HepG2 (cell line): ENCODE results near the gene SRC. TPM values are rescaled to one million over a fixed set of nuclear protein-coding genes. Genes with fewer than 3 reads are reported as not detected.

ENCODE experiments used
- ADNP ChIP-seq: sonication (generic); formaldehyde crosslinking; IDR thresholded peaks from 2 replicates; pipeline ENCODE4 v1.4.0; 2020; ENCODE audit warnings: missing genetic modification reagents
- ARNT ChIP-seq: fragments of 450-650 bp; IDR thresholded peaks from 2 replicates; pipeline ENCODE4 v1.6.1; 2017
- MIXL1 ChIP-seq: IDR thresholded peaks from 2 replicates; pipeline ENCODE4 v1.6.1; 2016
- MTA3 ChIP-seq: sonication (generic); formaldehyde crosslinking; IDR thresholded peaks from 2 replicates; pipeline ENCODE4 v1.4.0; 2020; ENCODE audit warnings: missing genetic modification reagents
- PREB ChIP-seq: sonication (generic); formaldehyde crosslinking; IDR thresholded peaks from 2 replicates; pipeline ENCODE4 v1.4.0; 2020; ENCODE audit warnings: missing genetic modification reagents
- PTBP1 ChIP-seq: fragments of 200-400 bp; formaldehyde crosslinking; IDR thresholded peaks from 2 replicates; pipeline ENCODE4 v1.6.1; 2018; ENCODE audit warnings: low read length, low read depth; ENCODE audit not compliant: poor library complexity, severe bottlenecking
- RXRB ChIP-seq: IDR thresholded peaks from 2 replicates; pipeline ENCODE4 v1.6.1; 2016; ENCODE audit warnings: borderline replicate concordance, missing genetic modification reagents, missing compliant biosample characterization
- SOX5 ChIP-seq: IDR thresholded peaks from 2 replicates; pipeline ENCODE4 v1.6.1; 2016; ENCODE audit warnings: borderline replicate concordance
- STAG1 ChIP-seq: sonication (generic); formaldehyde crosslinking; IDR thresholded peaks from 2 replicates; pipeline ENCODE4 v1.4.0; 2020; ENCODE audit warnings: missing genetic modification reagents
- XRCC5 ChIP-seq: fragments of 200-400 bp; formaldehyde crosslinking; optimal IDR thresholded peaks from 2 replicates; pipeline ENCODE3; 2017; ENCODE audit warnings: mild to moderate bottlenecking, low read length
- ZBTB21 ChIP-seq: sonication (generic); formaldehyde crosslinking; IDR thresholded peaks from 2 replicates; pipeline ENCODE4 v1.4.0; 2020; ENCODE audit warnings: missing genetic modification reagents
- ZNF367 ChIP-seq: sonication (generic); formaldehyde crosslinking; IDR thresholded peaks from 2 replicates; pipeline ENCODE4 v1.4.0; 2020; ENCODE audit warnings: missing genetic modification reagents, borderline replicate concordance
- ZNF674 ChIP-seq: sonication (generic); formaldehyde crosslinking; IDR thresholded peaks from 2 replicates; pipeline ENCODE4 v1.5.0; 2020; ENCODE audit warnings: low read depth, mild to moderate bottlenecking, missing genetic modification reagents
- ZNF781 ChIP-seq: sonication (generic); formaldehyde crosslinking; IDR thresholded peaks from 2 replicates; pipeline ENCODE4 v1.5.1; 2020; ENCODE audit warnings: borderline replicate concordance, mild to moderate bottlenecking, missing genetic modification reagents; ENCODE audit errors: not compliant biosample characterization
- ZNF816 ChIP-seq: sonication (generic); formaldehyde crosslinking; IDR thresholded peaks from 2 replicates; pipeline ENCODE4 v1.8.0; 2022; ENCODE audit warnings: missing genetic modification reagents, mild to moderate bottlenecking, borderline replicate concordance
- ZNF891 ChIP-seq: sonication (generic); formaldehyde crosslinking; IDR thresholded peaks from 2 replicates; pipeline ENCODE4 v1.5.0; 2020; ENCODE audit warnings: mild to moderate bottlenecking, missing genetic modification reagents
- polyA plus RNA-seq, 8 experiments: library from polyadenylated mRNA; depleted of rRNA in 3 of 8; stranded (reverse) in 7 of 8; unstranded in 1 of 8; fragments of >200 nt; fragmentation: Illumina TruSeq in 4 of 8; extraction: Trizol in 4 of 8; gene quantifications; 2 replicates each; pipeline versions ENCODE4 v1.2.1 to v1.2.3, GENCODE V29; 2011 to 2016; ENCODE audit warnings: low read depth in 4 of 8, missing spikeins in 1 of 8, mixed read lengths in 1 of 8; ENCODE audit not compliant: insufficient read depth in 1 of 8
- total RNA-seq, 5 experiments: library from RNA; depleted of rRNA; stranded (reverse); fragments of >200 nt; fragmentation: Illumina TruSeq; extraction: Trizol; gene quantifications; 2 replicates each; pipeline ENCODE4 v1.2.3, GENCODE V29; 2016; ENCODE audit warnings: low read depth in 1 of 5
- TF ChIP-seq, protein P1 (sequence below): sonication (generic); formaldehyde crosslinking; conservative IDR thresholded peaks from 2 replicates; pipeline ENCODE4 v1.4.0; 2020; ENCODE audit warnings: mild to moderate bottlenecking, missing genetic modification reagents, moderate library complexity
- TF ChIP-seq, protein P2 (sequence below): IDR thresholded peaks from 2 replicates; pipeline ENCODE4 v1.6.1; 2016; ENCODE audit warnings: mild to moderate bottlenecking, missing biosample characterization, missing genetic modification reagents

The SRC gene
- total and polyA plus RNA-seq, 2 of the 13 experiments (the other 11 are each of a cell fraction or from before 2014, with no cell fraction given) = 54.7 to 192 TPM

GRCh38 chr20:37333848-37334318 lies 12.1 kb upstream of the SRC start (continued):
- TF ChIP-seq ZNF674 = no peak
- peak; percentile 40; the same call in 1 of the 2 replicates for TF ChIP-seq ZBTB21
- peak; percentile 51 for TF ChIP-seq ZNF781 (CRISPR knock-in tag)
- TF ChIP-seq SOX5 (CRISPR knock-in tag) = no peak; the same call in 1 of the 2 replicates
- TF ChIP-seq PREB (CRISPR knock-in tag) = no peak
- TF ChIP-seq STAG1 = peak; percentile 62
- TF ChIP-seq PTBP1 = no peak
- TF ChIP-seq XRCC5 = peak; percentile 50
- TF ChIP-seq ZNF891 (CRISPR knock-in tag) = peak; percentile 41; the same call in 1 of the 2 replicates
- TF ChIP-seq ZNF816 (CRISPR knock-in tag) = no peak
- TF ChIP-seq, protein P1, sequence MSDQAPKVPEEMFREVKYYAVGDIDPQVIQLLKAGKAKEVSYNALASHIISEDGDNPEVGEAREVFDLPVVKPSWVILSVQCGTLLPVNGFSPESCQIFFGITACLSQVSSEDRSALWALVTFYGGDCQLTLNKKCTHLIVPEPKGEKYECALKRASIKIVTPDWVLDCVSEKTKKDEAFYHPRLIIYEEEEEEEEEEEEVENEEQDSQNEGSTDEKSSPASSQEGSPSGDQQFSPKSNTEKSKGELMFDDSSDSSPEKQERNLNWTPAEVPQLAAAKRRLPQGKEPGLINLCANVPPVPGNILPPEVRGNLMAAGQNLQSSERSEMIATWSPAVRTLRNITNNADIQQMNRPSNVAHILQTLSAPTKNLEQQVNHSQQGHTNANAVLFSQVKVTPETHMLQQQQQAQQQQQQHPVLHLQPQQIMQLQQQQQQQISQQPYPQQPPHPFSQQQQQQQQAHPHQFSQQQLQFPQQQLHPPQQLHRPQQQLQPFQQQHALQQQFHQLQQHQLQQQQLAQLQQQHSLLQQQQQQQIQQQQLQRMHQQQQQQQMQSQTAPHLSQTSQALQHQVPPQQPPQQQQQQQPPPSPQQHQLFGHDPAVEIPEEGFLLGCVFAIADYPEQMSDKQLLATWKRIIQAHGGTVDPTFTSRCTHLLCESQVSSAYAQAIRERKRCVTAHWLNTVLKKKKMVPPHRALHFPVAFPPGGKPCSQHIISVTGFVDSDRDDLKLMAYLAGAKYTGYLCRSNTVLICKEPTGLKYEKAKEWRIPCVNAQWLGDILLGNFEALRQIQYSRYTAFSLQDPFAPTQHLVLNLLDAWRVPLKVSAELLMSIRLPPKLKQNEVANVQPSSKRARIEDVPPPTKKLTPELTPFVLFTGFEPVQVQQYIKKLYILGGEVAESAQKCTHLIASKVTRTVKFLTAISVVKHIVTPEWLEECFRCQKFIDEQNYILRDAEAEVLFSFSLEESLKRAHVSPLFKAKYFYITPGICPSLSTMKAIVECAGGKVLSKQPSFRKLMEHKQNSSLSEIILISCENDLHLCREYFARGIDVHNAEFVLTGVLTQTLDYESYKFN (CRISPR knock-in tag) = peak; percentile 36; the same call in 1 of the 2 replicates
- peak; percentile 74 for TF ChIP-seq RXRB (CRISPR knock-in tag)
- no peak for TF ChIP-seq ZNF367 (CRISPR knock-in tag)
- no peak for TF ChIP-seq MTA3 (CRISPR knock-in tag)
- TF ChIP-seq, protein P2, sequence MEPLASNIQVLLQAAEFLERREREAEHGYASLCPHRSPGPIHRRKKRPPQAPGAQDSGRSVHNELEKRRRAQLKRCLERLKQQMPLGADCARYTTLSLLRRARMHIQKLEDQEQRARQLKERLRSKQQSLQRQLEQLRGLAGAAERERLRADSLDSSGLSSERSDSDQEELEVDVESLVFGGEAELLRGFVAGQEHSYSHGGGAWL (CRISPR knock-in tag) = no peak; the same call in 1 of the 2 replicates
- TF ChIP-seq ARNT = no peak
- 0 out of 2 replicates have a peak, but pooled peaks have one; percentile 46 for TF ChIP-seq ADNP (CRISPR knock-in tag)
- TF ChIP-seq MIXL1 (CRISPR knock-in tag) = 0 out of 2 replicates have a peak, but pooled peaks have one; percentile 35
